Mesendoderm (in vitro differentiated cells): ENCODE results near the gene GATB.

Source experiments
- DNase-seq: peaks from one replicate; pipeline ENCODE4 v3.0.0; 2013
- H2AK5ac ChIP-seq: 2 replicates; pipeline ENCODE4 v1.6.1; 2013; ENCODE audit warnings: low read length, inconsistent platforms
- H2BK120ac ChIP-seq: 2 replicates; pipeline ENCODE4 v1.6.1; 2013; ENCODE audit warnings: low read depth, mild to moderate bottlenecking, low read length, moderate library complexity, mixed read lengths
- H2BK15ac ChIP-seq: replicated peaks from 2 replicates; pipeline ENCODE4 v1.6.1; 2013; ENCODE audit warnings: low read depth, mild to moderate bottlenecking, moderate library complexity
- H2BK5ac ChIP-seq: 2 replicates; pipeline ENCODE4 v1.6.1; 2013; ENCODE audit warnings: low read length, inconsistent platforms
- H3K18ac ChIP-seq: 2 replicates; pipeline ENCODE4 v1.6.1; 2013; ENCODE audit warnings: mild to moderate bottlenecking, low read length, mixed read lengths
- H3K23ac ChIP-seq: one replicate; pipeline ENCODE4 v1.6.1; 2013; ENCODE audit warnings: low read length
- H3K27ac ChIP-seq: 2 replicates; pipeline ENCODE4 v1.5.1; 2013; ENCODE audit warnings: low read depth, mild to moderate bottlenecking, inconsistent platforms, low read length, moderate library complexity
- H3K27me3 ChIP-seq: 2 replicates; pipeline ENCODE4 v1.6.1; 2013; ENCODE audit warnings: low read length, control low read depth, mild to moderate bottlenecking, inconsistent platforms; ENCODE audit not compliant: insufficient read depth, poor library complexity
- H3K36me3 ChIP-seq: 2 replicates; pipeline ENCODE4 v1.6.1; 2013; ENCODE audit warnings: low read length, inconsistent platforms; ENCODE audit not compliant: control insufficient read depth, insufficient read depth
- H3K4ac ChIP-seq: one replicate; pipeline ENCODE4 v1.6.1; 2013; ENCODE audit warnings: low read depth, mild to moderate bottlenecking, low read length, moderate library complexity
- H3K4me1 ChIP-seq: 2 replicates; pipeline ENCODE4 v1.6.1; 2013; ENCODE audit warnings: low read depth, low read length, inconsistent platforms; ENCODE audit not compliant: control insufficient read depth
- H3K4me2 ChIP-seq: 2 replicates; pipeline ENCODE4 v1.6.1; 2013; ENCODE audit warnings: low read length
- H3K4me3 ChIP-seq: 2 replicates; pipeline ENCODE4 v1.5.1; 2013; ENCODE audit warnings: mild to moderate bottlenecking, low read length
- H3K56ac ChIP-seq: one replicate; pipeline ENCODE4 v1.6.1; 2013; ENCODE audit warnings: low read length
- H3K79me1 ChIP-seq: 2 replicates; pipeline ENCODE4 v1.6.1; 2013; ENCODE audit warnings: low read length, inconsistent platforms
- H3K79me2 ChIP-seq: 2 replicates; pipeline ENCODE4 v1.6.1; 2013; ENCODE audit warnings: mild to moderate bottlenecking, low read length; ENCODE audit not compliant: control insufficient read depth, insufficient read depth
- H3K9ac ChIP-seq: 2 replicates; pipeline ENCODE4 v1.6.1; 2013; ENCODE audit warnings: low read length, inconsistent platforms
- H4K5ac ChIP-seq: one replicate; pipeline ENCODE4 v1.6.1; 2013; ENCODE audit warnings: low read length
- H4K8ac ChIP-seq: one replicate; pipeline ENCODE4 v1.6.1; 2013; ENCODE audit warnings: low read depth, mild to moderate bottlenecking, control low read depth, low read length, moderate library complexity
- WGBS: extraction: QIAGEN DNeasy Blood & Tissue Kit; methylation state at CpG from one replicate; pipeline ENCODE4 v1.1.7; 2013; ENCODE audit warnings: low lambda C conversion rate, missing lambda C conversion rate; ENCODE audit not compliant: insufficient coverage; ENCODE audit errors: extremely low coverage; 5-methylcytosine and 5-hydroxymethylcytosine counted together

GATB gene

DNA sequence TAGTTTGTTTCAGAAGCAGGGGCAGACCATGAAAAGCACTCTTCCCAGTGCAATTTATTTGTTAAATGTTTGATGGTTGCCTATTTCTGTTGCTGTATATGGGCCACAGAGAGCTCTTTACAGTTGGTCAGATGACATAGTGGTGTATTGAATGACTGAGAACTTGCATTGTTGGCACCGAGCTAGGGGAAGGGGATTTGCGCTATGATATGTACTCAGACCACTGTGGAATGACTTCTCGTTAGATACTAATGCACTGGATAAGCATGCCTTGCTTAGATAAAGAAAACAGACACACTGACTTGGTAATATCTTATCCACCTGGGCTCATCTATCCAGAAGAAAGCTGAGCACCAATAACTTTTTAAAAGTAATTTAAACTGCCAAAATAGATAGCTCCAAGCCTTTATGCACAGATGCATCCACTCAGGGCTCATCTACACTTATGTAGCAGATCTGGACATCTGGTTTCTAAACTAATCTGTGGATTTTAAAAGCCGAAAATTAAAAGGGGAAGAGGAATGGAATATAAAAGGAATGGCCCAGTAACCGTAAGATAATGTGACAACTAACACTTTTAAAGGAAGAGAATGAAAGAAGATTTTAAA, 132.7 kb downstream of the GATB start:
- DNase-seq = no peak
- Histone ChIP-seq H4K5ac (no peak overlapping the region), H4K8ac (no peak overlapping the region), H3K36me3 (no peaks in the 10 kb centered on the region), H3K23ac (no peak overlapping the region), H2AK5ac (no peak overlapping the region), H2BK15ac (no peak overlapping the region), H3K18ac (no peak overlapping the region), H3K27me3 (no peaks in the 10 kb centered on the region), H3K4ac (no peak overlapping the region), H3K79me2 (no peaks in the 10 kb centered on the region), H3K27ac (no peak overlapping the region), H2BK5ac (no peak overlapping the region), H3K9ac (no peak overlapping the region), H3K4me2 (no peak overlapping the region), H3K79me1 (no peaks in the 10 kb centered on the region), H3K4me1 (no peaks in the 10 kb centered on the region), H3K4me3 (no peak overlapping the region), H2BK120ac (no peak overlapping the region), H3K56ac (no peak overlapping the region)
- no CpG with 5 or more reads among the region's 5 CpGs for WGBS

DNA sequence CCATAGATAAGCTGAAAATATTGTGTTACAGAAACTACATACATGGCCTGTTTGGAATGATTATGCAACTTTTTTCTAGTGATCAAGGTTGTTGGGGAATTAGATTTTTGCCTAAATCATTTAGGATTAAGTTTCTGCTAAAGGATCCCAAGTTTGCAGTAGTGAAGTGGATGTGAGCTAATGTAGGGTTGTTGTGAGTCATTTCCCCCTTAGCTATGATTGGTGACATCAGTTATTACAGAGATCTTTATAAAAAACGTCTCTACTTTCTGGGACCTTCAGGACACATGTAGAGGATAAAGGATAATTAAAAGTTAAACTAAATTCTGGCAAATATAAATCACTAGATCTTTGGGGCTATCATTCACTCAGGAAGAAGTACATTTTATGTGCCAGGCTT, 133.3 kb downstream of the GATB start:
- Histone ChIP-seq H4K8ac (no peak overlapping the region), H3K79me2 (no peaks in the 10 kb centered on the region), H2BK15ac (no peak overlapping the region), H3K4me3 (no peak overlapping the region), H3K36me3 (no peaks in the 10 kb centered on the region), H3K4me1 (no peaks in the 10 kb centered on the region), H2BK120ac (no peak overlapping the region), H3K27me3 (no peaks in the 10 kb centered on the region), H3K79me1 (no peaks in the 10 kb centered on the region), H3K4ac (no peak overlapping the region), H3K4me2 (no peak overlapping the region), H2BK5ac (no peak overlapping the region), H3K56ac (no peak overlapping the region), H3K27ac (no peak overlapping the region), H4K5ac (no peak overlapping the region), H2AK5ac (no peak overlapping the region), H3K23ac (no peak overlapping the region), H3K18ac (no peak overlapping the region), H3K9ac (no peak overlapping the region)
- no CpG with 5 or more reads among the region's 1 CpG for WGBS
- DNase-seq = no peak

DNA sequence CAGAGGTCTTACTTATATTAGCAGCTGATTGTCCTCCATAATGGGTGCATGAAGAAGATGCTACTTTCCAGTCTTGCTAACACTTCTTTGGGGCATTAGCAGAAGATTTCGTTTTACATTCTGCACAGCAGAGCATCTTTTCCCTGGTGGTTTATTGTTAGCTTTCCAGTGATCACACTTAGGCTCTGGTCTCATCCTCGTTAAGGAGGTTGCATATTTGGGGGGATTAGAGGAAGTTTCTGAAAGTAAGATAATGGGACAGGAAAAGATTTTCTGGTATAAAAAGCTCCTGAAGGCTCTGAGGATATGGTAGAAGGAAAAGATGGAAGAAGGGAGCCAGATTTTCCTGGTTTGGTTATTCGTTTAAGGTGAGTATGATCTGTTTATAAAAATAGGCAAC, 134.1 kb downstream of the GATB start:
- Histone ChIP-seq H3K27me3 (no peaks in the 10 kb centered on the region), H2BK15ac (no peak overlapping the region), H3K18ac (no peak overlapping the region), H3K56ac (no peak overlapping the region), H3K9ac (no peak overlapping the region), H2BK120ac (no peak overlapping the region), H2AK5ac (no peak overlapping the region), H3K4me1 (no peaks in the 10 kb centered on the region), H3K36me3 (no peaks in the 10 kb centered on the region), H3K23ac (no peak overlapping the region), H3K4ac (no peak overlapping the region), H3K4me3 (no peak overlapping the region), H3K4me2 (no peak overlapping the region), H4K5ac (no peak overlapping the region), H4K8ac (no peak overlapping the region), H3K79me2 (no peaks in the 10 kb centered on the region), H3K79me1 (no peaks in the 10 kb centered on the region), H3K27ac (no peak overlapping the region), H2BK5ac (no peak overlapping the region)
- WGBS = no CpG with 5 or more reads among the region's 3 CpGs
- no peak for DNase-seq

DNA sequence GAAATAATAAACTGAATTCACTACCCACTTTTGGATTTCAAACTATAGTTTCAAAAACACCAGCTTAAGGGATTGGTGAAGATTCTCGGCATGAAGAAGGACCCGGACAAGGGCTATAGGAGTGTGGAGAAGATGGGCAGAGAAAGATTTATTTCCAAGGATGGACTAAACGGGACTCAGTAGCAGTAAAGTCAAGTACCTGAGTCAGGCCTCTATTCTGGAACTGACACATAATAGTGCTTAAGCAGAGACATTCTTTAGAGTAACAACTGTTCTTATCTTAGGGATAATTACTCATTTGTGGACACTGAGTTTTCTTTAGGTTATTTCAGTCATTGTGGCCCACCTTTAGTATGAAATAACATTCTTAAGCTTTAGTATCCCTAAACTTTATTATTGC, 134.6 kb downstream of the GATB start:
- no peak overlapping the region for H3K27ac ChIP-seq
- H3K4me2 ChIP-seq = no peak overlapping the region
- WGBS = no CpG with 5 or more reads among the region's 3 CpGs
- no peak overlapping the region for H3K4me3 ChIP-seq
- no peak overlapping the region for H3K56ac ChIP-seq
- no peaks in the 10 kb centered on the region for H3K79me2 ChIP-seq
- no peak overlapping the region for H2BK5ac ChIP-seq
- no peaks in the 10 kb centered on the region for H3K4me1 ChIP-seq
- no peaks in the 10 kb centered on the region for H3K79me1 ChIP-seq
- no peak overlapping the region for H3K9ac ChIP-seq
- H3K27me3 ChIP-seq = no peaks in the 10 kb centered on the region
- no peak for DNase-seq
- no peak overlapping the region for H3K4ac ChIP-seq
- no peaks in the 10 kb centered on the region for H3K36me3 ChIP-seq
- no peak overlapping the region for H4K8ac ChIP-seq
- no peak overlapping the region for H2BK15ac ChIP-seq
- no peak overlapping the region for H2AK5ac ChIP-seq
- H3K23ac ChIP-seq = no peak overlapping the region
- H3K18ac ChIP-seq = no peak overlapping the region
- H4K5ac ChIP-seq = no peak overlapping the region
- no peak overlapping the region for H2BK120ac ChIP-seq

DNA sequence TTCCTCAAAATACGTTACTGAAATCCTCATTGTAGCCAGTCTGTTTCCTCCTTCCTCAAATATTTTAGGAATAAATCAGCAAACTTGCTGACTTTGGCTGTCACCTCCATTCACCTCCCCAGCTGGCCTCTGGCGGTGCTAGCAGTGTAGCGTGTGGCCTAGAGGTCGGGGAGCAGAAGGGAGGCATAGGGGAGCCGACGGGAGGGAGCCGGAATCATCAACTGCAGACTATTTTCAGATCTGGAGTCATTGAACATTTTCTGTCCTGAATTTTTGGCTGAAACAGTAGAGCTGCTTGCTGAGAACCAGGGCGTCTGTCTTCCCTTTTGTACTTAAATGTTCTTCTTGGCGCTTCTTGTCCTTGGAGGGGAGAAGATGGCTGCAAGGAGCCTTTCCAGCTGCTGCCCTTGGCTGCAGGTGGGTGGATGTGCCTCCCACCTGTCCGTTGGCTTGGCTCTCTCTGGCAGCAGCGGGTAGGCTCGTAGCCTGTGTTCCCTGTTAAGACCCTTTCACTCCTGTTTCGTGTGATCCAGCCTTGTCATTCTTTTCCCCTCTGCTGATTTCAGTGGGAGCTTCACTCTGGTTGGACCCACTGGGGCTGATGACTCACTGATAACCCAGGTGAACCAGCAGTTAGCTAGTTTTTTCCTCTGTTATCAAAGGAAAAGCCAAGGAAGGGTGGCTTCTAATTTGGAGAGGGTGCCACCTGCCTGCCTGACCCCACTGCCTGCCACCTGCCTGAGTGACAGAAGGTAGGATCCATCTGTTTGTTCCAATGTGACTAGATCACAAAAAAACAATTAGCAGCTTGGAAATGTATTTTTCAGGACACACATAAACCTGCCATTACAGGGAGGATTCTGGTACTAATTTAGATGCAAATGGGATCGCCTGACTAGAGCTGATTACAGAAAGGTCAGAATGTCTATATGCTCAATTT, 135.9 kb downstream of the GATB start:
- no CpG with 5 or more reads among the region's 14 CpGs for WGBS
- peak overlapping the region; percentile 10 for H3K23ac ChIP-seq
- H3K18ac ChIP-seq = no peak overlapping the region
- H3K9ac ChIP-seq = no peak overlapping the region
- no peaks in the 10 kb centered on the region for H3K79me1 ChIP-seq
- H2BK5ac ChIP-seq = no peak overlapping the region
- H4K5ac ChIP-seq = no peak overlapping the region
- H3K4me3 ChIP-seq = no peak overlapping the region
- H3K4ac ChIP-seq = no peak overlapping the region
- no peak overlapping the region for H4K8ac ChIP-seq
- no peak overlapping the region for H2BK15ac ChIP-seq
- no peaks in the 10 kb centered on the region for H3K36me3 ChIP-seq
- H3K56ac ChIP-seq = no peak overlapping the region
- H3K4me1 ChIP-seq = no peaks in the 10 kb centered on the region
- no peak overlapping the region for H3K4me2 ChIP-seq
- no peak overlapping the region for H2AK5ac ChIP-seq
- no peaks in the 10 kb centered on the region for H3K79me2 ChIP-seq
- no peak overlapping the region for H3K27ac ChIP-seq
- no peaks in the 10 kb centered on the region for H3K27me3 ChIP-seq
- DNase-seq = no peak
- H2BK120ac ChIP-seq = no peak overlapping the region
